HUES64 (cell line): ENCODE data around the gene CCDC141. TPM values are rescaled to one million over a fixed set of nuclear protein-coding genes. Genes with fewer than 3 reads are reported as not detected.
"Not testable (repeated sequence)": the region's sequence is repeated elsewhere in the genome, so short reads cannot be mapped to it uniquely, and the experiment has no call there.

Experiments
- H3K27ac ChIP-seq: 2 replicates; pipeline ENCODE4 v1.7.0; 2013; ENCODE audit warnings: low read depth, low read length, inconsistent platforms
- H3K27me3 ChIP-seq: 2 replicates; pipeline ENCODE4 v1.6.1; 2013; ENCODE audit warnings: mild to moderate bottlenecking, low read length; ENCODE audit not compliant: insufficient read depth
- H3K36me3 ChIP-seq: 2 replicates; pipeline ENCODE4 v1.6.1; 2013; ENCODE audit warnings: mild to moderate bottlenecking, low read length; ENCODE audit not compliant: insufficient read depth
- H3K4me1 ChIP-seq: 2 replicates; pipeline ENCODE4 v1.6.1; 2013; ENCODE audit warnings: mild to moderate bottlenecking, low read length, moderate library complexity; ENCODE audit not compliant: insufficient read depth
- H3K4me3 ChIP-seq: 2 replicates; pipeline ENCODE4 v1.5.1; 2013; ENCODE audit warnings: mild to moderate bottlenecking, low read length, moderate library complexity
- H3K9ac ChIP-seq: 2 replicates; pipeline ENCODE4 v1.6.1; 2013; ENCODE audit warnings: mild to moderate bottlenecking, low read depth, low read length
- H3K9me3 ChIP-seq: 2 replicates; pipeline ENCODE4 v1.6.1; 2013; ENCODE audit warnings: low read depth, low read length; ENCODE audit not compliant: insufficient read depth
- WGBS: fragments of 150-250, 120-280 bp; methylation state at CpG from one replicate; pipeline ENCODE4 v1.1.7; 2013; ENCODE audit warnings: missing lambda C conversion rate; 5-methylcytosine and 5-hydroxymethylcytosine counted together
- polyA plus RNA-seq, 2 experiments: library from polyadenylated mRNA; stranded (reverse); fragments of 50-300 nt; gene quantifications; one replicate each; pipeline ENCODE4 v1.2.3, GENCODE V29; 2013

The CCDC141 gene, protein sequence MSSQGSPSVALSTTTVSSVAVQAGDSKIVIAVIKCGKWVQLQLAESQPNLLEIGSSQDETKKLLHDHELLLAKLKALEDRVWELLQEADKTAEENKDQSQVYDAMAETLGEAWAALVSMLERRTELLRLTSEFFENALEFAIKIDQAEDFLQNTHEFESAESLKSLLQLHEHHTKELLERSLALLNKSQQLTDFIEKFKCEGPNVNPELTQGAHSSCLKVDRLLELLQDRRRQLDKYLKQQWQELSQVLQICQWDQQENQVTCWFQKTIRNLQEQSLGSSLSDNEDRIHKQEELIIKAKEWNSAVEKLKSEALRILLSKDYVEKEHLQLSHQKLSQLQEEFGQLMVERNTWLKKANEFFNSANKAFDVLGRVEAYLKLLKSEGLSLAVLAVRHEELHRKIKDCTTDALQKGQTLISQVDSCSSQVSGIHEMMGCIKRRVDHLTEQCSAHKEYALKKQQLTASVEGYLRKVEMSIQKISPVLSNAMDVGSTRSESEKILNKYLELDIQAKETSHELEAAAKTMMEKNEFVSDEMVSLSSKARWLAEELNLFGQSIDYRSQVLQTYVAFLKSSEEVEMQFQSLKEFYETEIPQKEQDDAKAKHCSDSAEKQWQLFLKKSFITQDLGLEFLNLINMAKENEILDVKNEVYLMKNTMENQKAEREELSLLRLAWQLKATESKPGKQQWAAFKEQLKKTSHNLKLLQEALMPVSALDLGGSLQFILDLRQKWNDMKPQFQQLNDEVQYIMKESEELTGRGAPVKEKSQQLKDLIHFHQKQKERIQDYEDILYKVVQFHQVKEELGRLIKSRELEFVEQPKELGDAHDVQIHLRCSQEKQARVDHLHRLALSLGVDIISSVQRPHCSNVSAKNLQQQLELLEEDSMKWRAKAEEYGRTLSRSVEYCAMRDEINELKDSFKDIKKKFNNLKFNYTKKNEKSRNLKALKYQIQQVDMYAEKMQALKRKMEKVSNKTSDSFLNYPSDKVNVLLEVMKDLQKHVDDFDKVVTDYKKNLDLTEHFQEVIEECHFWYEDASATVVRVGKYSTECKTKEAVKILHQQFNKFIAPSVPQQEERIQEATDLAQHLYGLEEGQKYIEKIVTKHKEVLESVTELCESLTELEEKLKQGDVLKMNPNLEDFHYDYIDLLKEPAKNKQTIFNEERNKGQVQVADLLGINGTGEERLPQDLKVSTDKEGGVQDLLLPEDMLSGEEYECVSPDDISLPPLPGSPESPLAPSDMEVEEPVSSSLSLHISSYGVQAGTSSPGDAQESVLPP (N-terminal part only)
- 2.3 TPM for polyA plus RNA-seq (2013, experiment 1 of 2)
- polyA plus RNA-seq (2013, experiment 2 of 2), result 2.3 TPM

DNA sequence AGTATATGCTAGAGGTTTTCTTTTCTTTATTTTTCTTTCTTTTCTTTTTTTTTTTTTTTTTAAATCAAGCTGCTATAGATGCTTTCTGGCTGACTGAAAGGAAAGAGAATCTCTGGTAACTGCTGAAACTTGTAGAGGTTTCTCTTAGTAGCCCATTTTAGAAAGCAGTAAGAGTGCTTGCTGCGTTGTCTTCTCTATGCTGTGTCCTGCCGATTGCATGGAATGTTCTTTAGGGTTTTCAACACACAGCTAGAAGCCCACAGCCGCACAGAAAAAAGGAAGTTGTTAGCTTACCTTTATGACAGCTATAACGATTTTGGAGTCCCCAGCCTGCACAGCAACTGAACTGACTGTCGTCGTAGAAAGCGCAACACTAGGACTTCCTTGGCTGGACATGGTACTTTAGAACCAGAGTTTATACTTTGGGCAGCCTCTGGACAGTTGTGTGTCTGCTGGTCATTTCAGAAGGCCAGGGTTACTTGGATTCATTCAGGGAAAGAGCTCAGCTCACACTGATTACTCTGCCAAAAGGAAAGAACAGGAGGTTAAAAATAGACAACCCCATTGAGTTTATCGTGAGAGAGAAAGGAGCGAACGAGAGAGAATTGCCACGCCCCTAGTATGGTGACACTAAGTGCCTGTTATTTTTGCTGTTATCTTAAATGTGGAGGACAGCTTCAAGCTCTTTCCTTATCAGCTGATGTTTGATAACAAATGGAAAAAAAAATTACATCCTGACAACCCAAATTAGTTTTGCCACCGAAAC, at the start of gene CCDC141:
Gene CCDC141, minus strand, starts transcription at position 592 of the 766 bp plus-strand sequence. Its CDS starts 196 bp downstream, at position 396.
- 83% methylated on average over 12 of the region's 12 CpGs for WGBS
- Histone ChIP-seq H3K4me1 (peaks cover 48% of the 10 kb centered on the region), H3K27me3 (no peaks in the 10 kb centered on the region), H3K9ac (0 out of 2 replicates have a peak within 1 kb of the TSS, but pooled peaks have one; percentile 2), H3K4me3 (peak within 1 kb of the TSS; percentile 5; the same call in 1 of the 2 replicates), H3K36me3 (peaks cover 11% of the 10 kb centered on the region; the same call in 1 of the 2 replicates), H3K27ac (peak within 1 kb of the TSS; percentile 2; the same call in 1 of the 2 replicates), H3K9me3 (no peaks in the 10 kb centered on the region)

DNA sequence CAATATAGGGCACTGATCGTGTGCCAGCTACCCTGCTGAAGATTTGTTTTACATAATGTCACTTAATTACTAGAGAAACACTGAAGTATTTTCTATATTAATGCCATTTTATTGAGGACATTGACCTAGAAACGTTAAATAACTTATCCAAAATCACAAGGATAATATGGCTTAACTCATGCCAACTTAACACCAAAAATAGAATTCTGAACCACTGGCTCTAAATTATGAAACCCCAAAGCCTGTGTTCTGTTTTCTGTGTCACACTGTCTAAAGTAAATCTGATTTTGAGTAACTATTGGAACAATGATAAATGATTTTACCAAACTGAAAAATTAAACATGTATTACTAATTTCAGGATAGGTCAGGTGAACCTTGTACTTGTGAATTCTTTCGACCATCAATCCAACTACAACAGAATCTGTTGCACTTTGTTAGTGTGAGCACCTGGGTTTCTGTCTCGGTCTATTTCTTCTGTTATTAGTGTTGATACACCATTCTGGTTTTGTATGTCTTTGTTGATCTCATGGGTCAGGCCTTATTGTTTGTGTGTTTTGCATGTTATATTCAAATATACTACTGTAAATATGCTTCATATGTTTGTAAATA, 48.2 kb upstream of the CCDC141 start:
- Histone ChIP-seq H3K27me3 (no peaks in the 10 kb centered on the region), H3K9ac (no peak overlapping the region), H3K4me1 (no peaks in the 10 kb centered on the region)

DNA sequence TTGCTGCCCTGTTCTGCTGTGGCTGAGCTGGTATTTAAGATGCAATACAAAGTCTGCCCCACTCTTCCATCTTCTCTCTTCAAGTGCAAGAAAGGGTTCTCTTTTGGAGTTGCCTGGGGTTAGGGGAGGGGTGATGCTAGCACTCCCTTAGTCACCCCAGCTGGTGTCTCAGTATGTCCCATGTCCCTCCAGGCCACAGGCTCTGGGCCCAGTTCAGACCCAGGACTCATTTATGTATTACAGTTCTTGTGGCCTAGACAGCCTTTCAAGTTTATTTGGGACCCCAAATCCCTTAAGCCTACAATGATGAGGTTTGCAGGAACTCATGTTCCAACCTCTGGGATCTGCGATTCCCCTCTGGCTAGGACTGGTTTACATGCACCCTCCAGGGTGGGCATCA, 47.2 kb upstream of the CCDC141 start:
- Histone ChIP-seq H3K9ac (no peak overlapping the region), H3K27ac (no peak overlapping the region), H3K4me3 (no peak overlapping the region), H3K36me3 (no peaks in the 10 kb centered on the region), H3K4me1 (no peaks in the 10 kb centered on the region), H3K9me3 (peaks cover 19% of the 10 kb centered on the region), H3K27me3 (no peaks in the 10 kb centered on the region)
- 95% methylated on average over 1 of the region's 1 CpG for WGBS

More for the DNA sequence above, 48.2 kb upstream of the CCDC141 start:
- WGBS, result 97% methylated on average over 3 of the region's 4 CpGs
- Histone ChIP-seq H3K4me3 (no peak overlapping the region), H3K36me3 (no peaks in the 10 kb centered on the region), H3K9me3 (peaks cover 11% of the 10 kb centered on the region; the same call in 1 of the 2 replicates), H3K27ac (no peak overlapping the region)

DNA sequence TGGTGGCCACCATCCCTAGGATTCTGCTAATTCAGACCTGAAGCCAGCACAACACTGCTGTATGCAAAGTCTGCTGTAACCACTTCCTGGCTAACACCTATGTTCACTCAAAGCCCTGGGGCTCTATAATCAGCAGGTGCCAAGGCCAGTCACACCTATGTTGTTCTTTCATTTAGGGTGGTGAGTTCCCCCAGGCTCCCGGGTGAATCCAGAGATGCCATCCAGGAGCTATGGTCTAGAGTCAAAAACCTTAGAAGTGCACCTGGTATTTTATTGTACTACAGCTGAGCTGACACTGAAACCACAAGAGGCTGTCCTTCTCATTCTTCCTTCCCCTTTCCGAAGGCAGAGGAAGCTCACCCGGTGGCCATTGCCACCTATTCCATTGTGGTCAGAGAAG, 46.2 kb upstream of the CCDC141 start:
- Histone ChIP-seq H3K27me3 (no peaks in the 10 kb centered on the region), H3K9ac (no peak overlapping the region), H3K27ac (no peak overlapping the region), H3K36me3 (no peaks in the 10 kb centered on the region), H3K4me1 (no peaks in the 10 kb centered on the region), H3K9me3 (peaks cover 19% of the 10 kb centered on the region), H3K4me3 (no peak overlapping the region)
- WGBS, result 97% methylated on average over 3 of the region's 3 CpGs

DNA sequence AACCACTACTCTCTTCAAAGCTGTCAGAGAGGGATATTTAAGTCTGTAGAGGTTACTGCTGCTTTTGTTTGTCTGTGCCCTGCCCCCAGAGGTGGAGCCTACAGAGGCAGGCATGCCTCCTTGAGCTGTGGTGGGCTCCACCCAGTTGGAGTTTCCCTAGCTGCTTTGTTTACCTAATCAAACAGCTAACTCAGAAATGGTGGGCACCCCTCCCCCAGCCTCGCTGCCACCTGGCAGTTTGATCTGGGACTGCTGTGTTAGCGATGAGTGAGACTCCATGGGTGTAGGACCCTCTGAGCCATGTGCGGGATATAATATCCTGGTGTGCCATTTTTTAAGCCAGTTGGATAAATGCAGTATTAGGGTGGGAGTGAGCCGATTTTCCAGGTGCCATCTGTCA, 43.0 kb upstream of the CCDC141 start:
- not testable (repeated sequence) for H3K4me1 ChIP-seq, H3K9ac ChIP-seq, H3K27ac ChIP-seq, H3K36me3 ChIP-seq, H3K4me3 ChIP-seq, H3K27me3 ChIP-seq
- peaks cover 19% of the 10 kb centered on the region for H3K9me3 ChIP-seq
- 95% methylated on average over 4 of the region's 4 CpGs for WGBS

DNA sequence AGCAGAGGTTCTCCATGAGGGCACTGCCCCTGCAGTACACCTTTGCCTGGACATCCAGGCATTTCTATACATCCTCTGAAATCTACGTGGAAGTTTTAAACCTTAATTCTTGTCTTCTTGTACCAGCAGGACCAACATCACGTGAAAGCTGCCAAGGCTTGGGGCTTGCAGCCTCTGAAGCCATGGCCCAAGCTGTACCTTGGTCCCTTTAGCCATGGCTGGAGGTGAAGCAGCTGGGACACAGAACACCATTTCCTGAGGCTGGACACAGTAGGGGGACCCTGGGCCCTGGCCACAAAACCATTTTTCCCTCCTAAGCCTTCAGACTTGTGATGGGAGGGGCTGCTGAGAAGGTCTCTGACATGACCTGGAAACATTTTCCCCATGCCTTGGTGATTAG, 32.8 kb upstream of the CCDC141 start:
- Histone ChIP-seq H3K27ac (no peak overlapping the region), H3K36me3 (no peaks in the 10 kb centered on the region), H3K4me1 (no peaks in the 10 kb centered on the region), H3K9ac (no peak overlapping the region), H3K27me3 (no peaks in the 10 kb centered on the region), H3K9me3 (no peaks in the 10 kb centered on the region), H3K4me3 (no peak overlapping the region)
- 96% methylated on average over 2 of the region's 2 CpGs for WGBS

DNA sequence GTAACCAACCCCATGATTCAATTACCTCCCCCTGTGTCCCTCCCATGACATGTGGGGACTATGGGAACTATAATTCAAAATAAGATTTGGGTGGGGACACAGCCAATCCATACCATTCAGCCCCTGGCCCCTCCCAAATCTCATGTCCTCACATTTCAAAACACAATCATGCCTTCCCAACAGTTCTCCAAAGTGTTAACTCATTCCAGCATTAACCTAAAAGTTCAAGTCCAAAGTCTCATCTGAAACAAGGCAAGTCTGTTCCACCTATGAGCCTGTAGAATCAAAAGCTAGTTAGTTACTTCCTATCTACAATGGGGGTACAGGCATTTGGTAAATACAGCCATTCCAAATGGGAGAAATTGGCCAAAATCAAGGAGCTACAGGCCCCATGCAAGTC, 32.0 kb upstream of the CCDC141 start:
- Histone ChIP-seq H3K36me3 (no peaks in the 10 kb centered on the region), H3K9me3 (no peaks in the 10 kb centered on the region), H3K27me3 (no peaks in the 10 kb centered on the region), H3K4me1 (no peaks in the 10 kb centered on the region), H3K4me3 (no peak overlapping the region), H3K9ac (no peak overlapping the region), H3K27ac (no peak overlapping the region)

DNA sequence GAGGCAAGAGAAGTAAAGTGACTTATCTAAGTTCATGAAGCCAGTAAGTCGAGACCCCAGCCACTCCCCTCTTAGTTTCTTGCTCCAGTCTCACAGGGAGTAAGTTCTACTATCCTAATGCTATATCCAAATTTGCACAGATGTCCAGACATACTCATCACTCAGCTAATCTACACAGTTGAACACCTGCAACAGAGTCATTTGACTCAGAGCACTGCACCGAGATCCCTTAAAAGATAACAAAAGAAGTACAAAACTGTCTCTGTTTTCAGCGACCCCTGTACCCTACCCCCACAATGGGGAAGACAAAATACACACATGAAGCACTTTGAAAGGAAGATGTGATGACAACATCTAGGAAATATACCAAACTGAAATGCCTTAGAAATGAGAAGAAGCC, 22.6 kb upstream of the CCDC141 start:
- Histone ChIP-seq H3K4me1 (no peaks in the 10 kb centered on the region), H3K9ac (no peak overlapping the region), H3K27me3 (no peaks in the 10 kb centered on the region), H3K9me3 (peaks cover 5% of the 10 kb centered on the region), H3K27ac (no peak overlapping the region), H3K36me3 (no peaks in the 10 kb centered on the region; the same call in 1 of the 2 replicates), H3K4me3 (no peak overlapping the region)
- WGBS, result 93% methylated on average over 3 of the region's 3 CpGs

DNA sequence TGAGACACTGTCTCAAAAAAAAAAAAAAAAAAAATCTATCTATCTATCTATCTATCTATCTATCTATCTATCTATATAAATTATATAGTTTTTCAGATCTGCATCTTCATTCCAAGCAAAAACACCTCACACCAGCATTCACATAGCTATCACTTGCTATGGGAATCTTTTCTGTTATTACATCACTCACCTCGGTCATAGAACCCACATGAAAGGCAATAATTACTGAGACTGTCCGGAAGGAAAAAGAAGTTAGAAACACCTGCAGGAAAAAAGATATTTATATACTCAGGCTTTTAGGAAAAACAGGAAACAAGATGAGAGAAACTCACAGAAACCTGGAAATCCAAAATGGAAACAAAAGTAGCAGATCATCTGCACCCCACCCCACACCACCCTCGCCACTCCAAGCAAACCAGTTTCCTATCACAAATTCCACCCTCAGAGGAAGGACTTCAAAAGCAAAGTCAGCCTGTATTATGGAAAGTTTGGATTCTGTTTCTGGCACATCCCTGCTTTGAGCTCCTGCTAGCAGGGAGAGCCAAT, 21.9 kb upstream of the CCDC141 start:
- Histone ChIP-seq H3K36me3 (no peaks in the 10 kb centered on the region; the same call in 1 of the 2 replicates), H3K27ac (no peak overlapping the region), H3K9ac (no peak overlapping the region), H3K4me3 (no peak overlapping the region), H3K9me3 (peaks cover 10% of the 10 kb centered on the region), H3K4me1 (no peaks in the 10 kb centered on the region), H3K27me3 (no peaks in the 10 kb centered on the region)
- 97% methylated on average over 2 of the region's 3 CpGs for WGBS

DNA sequence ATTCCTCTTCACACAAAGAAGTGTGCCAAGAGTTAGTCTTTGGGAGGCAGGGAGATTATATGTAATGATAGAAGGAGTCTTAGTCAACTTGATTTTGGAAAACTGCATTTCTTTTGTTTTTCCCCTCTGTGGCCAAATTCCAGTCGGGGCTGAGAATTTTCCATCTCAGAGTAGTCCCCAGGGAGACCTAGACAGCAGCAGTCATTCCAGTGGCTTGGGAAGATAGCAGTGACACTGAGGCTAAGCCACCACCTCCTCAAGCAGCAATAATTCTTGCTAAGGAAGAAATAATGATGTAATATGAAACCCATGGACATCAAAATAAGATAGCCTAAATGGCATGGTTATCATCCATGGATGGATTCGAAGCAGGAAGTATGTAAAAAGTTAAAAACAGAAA, 21.0 kb upstream of the CCDC141 start:
- H3K4me1 ChIP-seq, result no peaks in the 10 kb centered on the region
- peaks cover 10% of the 10 kb centered on the region for H3K9me3 ChIP-seq
- H3K36me3 ChIP-seq, result no peaks in the 10 kb centered on the region; the same call in 1 of the 2 replicates
- H3K9ac ChIP-seq, result no peak overlapping the region
- no peaks in the 10 kb centered on the region for H3K27me3 ChIP-seq
- H3K4me3 ChIP-seq, result no peak overlapping the region
- H3K27ac ChIP-seq, result no peak overlapping the region
- WGBS, result 77% methylated on average over 2 of the region's 2 CpGs
